GM12878 (cell line): ENCODE results near the gene FCHSD2. TPM values are rescaled to one million over a fixed set of nuclear protein-coding genes. Genes with fewer than 3 reads are reported as not detected.

Experiments used
- CBFB ChIP-seq: IDR thresholded peaks from 2 replicates; pipeline ENCODE4 v1.6.1; 2016; ENCODE audit warnings: antibody characterized with exemption, low read depth
- CHD1 ChIP-seq: IDR thresholded peaks from 2 replicates; pipeline ENCODE4 v1.6.1; 2012; ENCODE audit warnings: low read depth, low read length, improper control_type of control experiment
- CREB1 ChIP-seq: IDR thresholded peaks from 2 replicates; pipeline ENCODE4 v1.6.1; 2012; ENCODE audit warnings: low read depth, mild to moderate bottlenecking, inconsistent platforms
- HDGF ChIP-seq: fragments of 450-650 bp; IDR thresholded peaks from 2 replicates; pipeline ENCODE4 v1.6.1; 2016; ENCODE audit warnings: antibody characterized with exemption
- IKZF2 ChIP-seq, 2 experiments: fragments of 450-650 bp; IDR thresholded peaks; 2 replicates each; pipeline ENCODE4 v1.6.1; 2017; ENCODE audit warnings: mild to moderate bottlenecking in 2 of 2, moderate library complexity in 2 of 2
- JUND ChIP-seq: IDR thresholded peaks from 2 replicates; pipeline ENCODE4 v1.6.1; 2012; ENCODE audit warnings: low read depth, mild to moderate bottlenecking, low read length, improper control_type of control experiment, moderate library complexity
- MTA2 ChIP-seq: fragments of 450-650 bp; IDR thresholded peaks from 2 replicates; pipeline ENCODE4 v1.6.1; 2016; ENCODE audit warnings: low read depth, mild to moderate bottlenecking, moderate library complexity
- NR2C1 ChIP-seq: fragments of 450-650 bp; IDR thresholded peaks from 2 replicates; pipeline ENCODE4 v1.6.1; 2017; ENCODE audit warnings: antibody characterized with exemption, mild to moderate bottlenecking, moderate library complexity
- NR2C2 ChIP-seq: IDR thresholded peaks from 2 replicates; pipeline ENCODE4 v1.6.1; 2011; ENCODE audit warnings: borderline replicate concordance, low read depth; ENCODE audit not compliant: control insufficient read depth, insufficient read length
- PML ChIP-seq: IDR thresholded peaks from 2 replicates; pipeline ENCODE4 v1.6.1; 2012; ENCODE audit warnings: low read length, inconsistent platforms
- POLR2A ChIP-seq: IDR thresholded peaks from 2 replicates; pipeline ENCODE4 v1.6.1; 2011; ENCODE audit warnings: low read depth, mild to moderate bottlenecking, low read length
- POLR2AphosphoS5 ChIP-seq: IDR thresholded peaks from 2 replicates; pipeline ENCODE4 v1.6.1; 2011; ENCODE audit warnings: mild to moderate bottlenecking, low read length, inconsistent platforms
- SMARCA5 ChIP-seq: fragments of 450-650 bp; IDR thresholded peaks from 2 replicates; pipeline ENCODE4 v1.6.1; 2017; ENCODE audit warnings: mild to moderate bottlenecking
- SREBF1 ChIP-seq: IDR thresholded peaks from 2 replicates; pipeline ENCODE4 v1.6.1; 2012; ENCODE audit warnings: mild to moderate bottlenecking, low read length
- STAT1 ChIP-seq: fragments of 450-650 bp; conservative IDR thresholded peaks from 2 replicates; pipeline ENCODE4 v1.6.1; 2014; ENCODE audit warnings: antibody characterized with exemption, mild to moderate bottlenecking
- TARDBP ChIP-seq: IDR thresholded peaks from 2 replicates; pipeline ENCODE4 v1.6.1; 2016; ENCODE audit warnings: borderline replicate concordance
- ZBED1 ChIP-seq: IDR thresholded peaks from 2 replicates; pipeline ENCODE4 v1.6.1; 2016; ENCODE audit warnings: borderline replicate concordance
- ZNF384 ChIP-seq: IDR thresholded peaks from 2 replicates; pipeline ENCODE4 v1.6.1; 2012; ENCODE audit warnings: low read depth, mild to moderate bottlenecking, low read length, improper control_type of control experiment, borderline replicate concordance
- ZZZ3 ChIP-seq: IDR thresholded peaks from 2 replicates; pipeline ENCODE4 v1.6.1; 2011; ENCODE audit warnings: low read depth; ENCODE audit not compliant: control insufficient read depth, insufficient read length
- polyA plus RNA-seq, 11 experiments: library from polyadenylated mRNA; depleted of rRNA in 4 of 11; unstranded in 6 of 11; stranded (reverse) in 5 of 11; fragments of >200 nt; fragmentation: Nextera tagmentation in 4 of 11; fragmentation: Illumina TruSeq in 1 of 11; extraction: Ambion mirVana in 4 of 11; extraction: Trizol in 1 of 11; gene quantifications; 1 replicate in 1 of 11; 2 replicates in 10 of 11; pipeline versions ENCODE4 v1.2.1 to v1.2.3, GENCODE V29; 2011 to 2016; ENCODE audit warnings: inconsistent platforms in 2 of 11, missing spikeins in 2 of 11, low read depth in 1 of 11
- total RNA-seq, 4 experiments: library from RNA; depleted of rRNA in 3 of 4; stranded (reverse); fragments of >200 nt in 3 of 4; fragmentation: Illumina TruSeq in 1 of 4; extraction: Trizol in 1 of 4; gene quantifications; 2 replicates each; pipeline versions ENCODE4 v1.2.1 to v1.2.3, GENCODE V29; 2013 to 2021
- TF ChIP-seq, protein P1 (sequence below): fragments of 450-650 bp; IDR thresholded peaks from 2 replicates; pipeline ENCODE4 v1.6.1; 2017; ENCODE audit warnings: mild to moderate bottlenecking, low read depth, inconsistent platforms; ENCODE audit not compliant: poor library complexity, severe bottlenecking
- TF ChIP-seq, protein P2 (sequence below): fragments of 150-350 bp; IDR thresholded peaks from 2 replicates; pipeline ENCODE4 v1.6.1; 2016; ENCODE audit warnings: low read depth, low read length
- TF ChIP-seq, protein P3 (sequence below): fragments of 450-650 bp; IDR thresholded peaks from 2 replicates; pipeline ENCODE4 v1.6.1; 2017; ENCODE audit warnings: low read depth, mild to moderate bottlenecking, moderate library complexity
- TF ChIP-seq, protein P4 (sequence below): IDR thresholded peaks from 2 replicates; pipeline ENCODE4 v1.6.1; 2012; ENCODE audit warnings: low read depth, low read length, improper control_type of control experiment

FCHSD2 gene
- total and polyA plus RNA-seq, 10 of the 15 experiments (the other 5 are each of a cell fraction or from before 2014, with no cell fraction given), result 13.2 to 89.8 (median 47.8) TPM

DNA sequence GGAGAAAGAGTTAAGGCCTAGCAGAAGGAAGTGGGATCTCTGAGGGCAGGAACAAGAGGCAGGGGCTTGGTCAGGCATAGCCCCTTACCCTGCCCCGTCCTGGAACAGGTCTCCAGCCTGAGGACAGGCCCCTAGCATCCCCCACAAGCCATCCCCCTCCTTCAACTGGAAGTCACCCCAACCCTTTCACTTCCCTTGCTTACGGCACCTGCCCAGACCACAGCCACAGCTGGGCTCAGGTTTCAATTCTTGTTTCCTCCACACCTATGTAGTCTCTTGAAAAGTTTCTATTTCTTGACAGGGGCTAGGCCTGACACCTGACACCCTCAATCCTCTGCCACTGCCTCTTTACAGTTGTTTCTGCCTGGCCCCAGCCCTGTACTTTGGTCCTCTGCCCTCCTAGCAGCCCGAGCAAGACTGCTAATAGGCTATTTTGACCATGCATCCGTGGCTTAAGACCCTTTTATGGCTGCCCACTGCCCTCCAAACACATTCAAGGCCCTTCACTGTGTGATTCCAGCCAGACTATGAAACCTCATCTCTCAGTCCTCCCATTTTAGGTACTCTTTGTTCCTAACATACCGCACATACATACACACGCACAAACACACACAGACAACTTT, 10.9 kb upstream of the FCHSD2 start (continued):
- TF ChIP-seq CREB1 (no peak), SREBF1 (no peak; the same call in 1 of the 2 replicates), PML (no peak), CBFB (peak; percentile 99), ZZZ3 (no peak), CHD1 (no peak), ZBED1 (peak; percentile 83; the same call in 1 of the 2 replicates), IKZF2 (IDR thresholded peaks at IDR 0.05) (peak; percentile 96 to 97), HDGF (peak; percentile 89), NR2C1 (no peak), TARDBP (peak; percentile 48; the same call in 1 of the 2 replicates), POLR2AphosphoS5 (peak; percentile 94), SMARCA5 (0 out of 2 replicates have a peak, but pooled peaks have one; percentile 37), ZNF384 (no peak), MTA2 (peak; percentile 94), JUND (no peak), STAT1 (0 out of 2 replicates have a peak, but pooled peaks have one; percentile 87), POLR2A (peak; percentile 70), NR2C2 (no peak)
- TF ChIP-seq, protein P1, sequence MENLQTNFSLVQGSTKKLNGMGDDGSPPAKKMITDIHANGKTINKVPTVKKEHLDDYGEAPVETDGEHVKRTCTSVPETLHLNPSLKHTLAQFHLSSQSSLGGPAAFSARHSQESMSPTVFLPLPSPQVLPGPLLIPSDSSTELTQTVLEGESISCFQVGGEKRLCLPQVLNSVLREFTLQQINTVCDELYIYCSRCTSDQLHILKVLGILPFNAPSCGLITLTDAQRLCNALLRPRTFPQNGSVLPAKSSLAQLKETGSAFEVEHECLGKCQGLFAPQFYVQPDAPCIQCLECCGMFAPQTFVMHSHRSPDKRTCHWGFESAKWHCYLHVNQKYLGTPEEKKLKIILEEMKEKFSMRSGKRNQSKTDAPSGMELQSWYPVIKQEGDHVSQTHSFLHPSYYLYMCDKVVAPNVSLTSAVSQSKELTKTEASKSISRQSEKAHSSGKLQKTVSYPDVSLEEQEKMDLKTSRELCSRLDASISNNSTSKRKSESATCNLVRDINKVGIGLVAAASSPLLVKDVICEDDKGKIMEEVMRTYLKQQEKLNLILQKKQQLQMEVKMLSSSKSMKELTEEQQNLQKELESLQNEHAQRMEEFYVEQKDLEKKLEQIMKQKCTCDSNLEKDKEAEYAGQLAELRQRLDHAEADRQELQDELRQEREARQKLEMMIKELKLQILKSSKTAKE, result peak; percentile 94
- TF ChIP-seq, protein P2, sequence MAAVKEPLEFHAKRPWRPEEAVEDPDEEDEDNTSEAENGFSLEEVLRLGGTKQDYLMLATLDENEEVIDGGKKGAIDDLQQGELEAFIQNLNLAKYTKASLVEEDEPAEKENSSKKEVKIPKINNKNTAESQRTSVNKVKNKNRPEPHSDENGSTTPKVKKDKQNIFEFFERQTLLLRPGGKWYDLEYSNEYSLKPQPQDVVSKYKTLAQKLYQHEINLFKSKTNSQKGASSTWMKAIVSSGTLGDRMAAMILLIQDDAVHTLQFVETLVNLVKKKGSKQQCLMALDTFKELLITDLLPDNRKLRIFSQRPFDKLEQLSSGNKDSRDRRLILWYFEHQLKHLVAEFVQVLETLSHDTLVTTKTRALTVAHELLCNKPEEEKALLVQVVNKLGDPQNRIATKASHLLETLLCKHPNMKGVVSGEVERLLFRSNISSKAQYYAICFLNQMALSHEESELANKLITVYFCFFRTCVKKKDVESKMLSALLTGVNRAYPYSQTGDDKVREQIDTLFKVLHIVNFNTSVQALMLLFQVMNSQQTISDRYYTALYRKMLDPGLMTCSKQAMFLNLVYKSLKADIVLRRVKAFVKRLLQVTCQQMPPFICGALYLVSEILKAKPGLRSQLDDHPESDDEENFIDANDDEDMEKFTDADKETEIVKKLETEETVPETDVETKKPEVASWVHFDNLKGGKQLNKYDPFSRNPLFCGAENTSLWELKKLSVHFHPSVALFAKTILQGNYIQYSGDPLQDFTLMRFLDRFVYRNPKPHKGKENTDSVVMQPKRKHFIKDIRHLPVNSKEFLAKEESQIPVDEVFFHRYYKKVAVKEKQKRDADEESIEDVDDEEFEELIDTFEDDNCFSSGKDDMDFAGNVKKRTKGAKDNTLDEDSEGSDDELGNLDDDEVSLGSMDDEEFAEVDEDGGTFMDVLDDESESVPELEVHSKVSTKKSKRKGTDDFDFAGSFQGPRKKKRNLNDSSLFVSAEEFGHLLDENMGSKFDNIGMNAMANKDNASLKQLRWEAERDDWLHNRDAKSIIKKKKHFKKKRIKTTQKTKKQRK, result no peak
- TF ChIP-seq, protein P3, sequence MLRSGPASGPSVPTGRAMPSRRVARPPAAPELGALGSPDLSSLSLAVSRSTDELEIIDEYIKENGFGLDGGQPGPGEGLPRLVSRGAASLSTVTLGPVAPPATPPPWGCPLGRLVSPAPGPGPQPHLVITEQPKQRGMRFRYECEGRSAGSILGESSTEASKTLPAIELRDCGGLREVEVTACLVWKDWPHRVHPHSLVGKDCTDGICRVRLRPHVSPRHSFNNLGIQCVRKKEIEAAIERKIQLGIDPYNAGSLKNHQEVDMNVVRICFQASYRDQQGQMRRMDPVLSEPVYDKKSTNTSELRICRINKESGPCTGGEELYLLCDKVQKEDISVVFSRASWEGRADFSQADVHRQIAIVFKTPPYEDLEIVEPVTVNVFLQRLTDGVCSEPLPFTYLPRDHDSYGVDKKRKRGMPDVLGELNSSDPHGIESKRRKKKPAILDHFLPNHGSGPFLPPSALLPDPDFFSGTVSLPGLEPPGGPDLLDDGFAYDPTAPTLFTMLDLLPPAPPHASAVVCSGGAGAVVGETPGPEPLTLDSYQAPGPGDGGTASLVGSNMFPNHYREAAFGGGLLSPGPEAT, result peak; percentile 97
- TF ChIP-seq, protein P4, sequence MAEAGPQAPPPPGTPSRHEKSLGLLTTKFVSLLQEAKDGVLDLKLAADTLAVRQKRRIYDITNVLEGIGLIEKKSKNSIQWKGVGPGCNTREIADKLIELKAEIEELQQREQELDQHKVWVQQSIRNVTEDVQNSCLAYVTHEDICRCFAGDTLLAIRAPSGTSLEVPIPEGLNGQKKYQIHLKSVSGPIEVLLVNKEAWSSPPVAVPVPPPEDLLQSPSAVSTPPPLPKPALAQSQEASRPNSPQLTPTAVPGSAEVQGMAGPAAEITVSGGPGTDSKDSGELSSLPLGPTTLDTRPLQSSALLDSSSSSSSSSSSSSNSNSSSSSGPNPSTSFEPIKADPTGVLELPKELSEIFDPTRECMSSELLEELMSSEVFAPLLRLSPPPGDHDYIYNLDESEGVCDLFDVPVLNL, result no peak
